Upper lobe of right lung (tissue), 1 donor: ENCODE measurements around the gene KLHDC8B. TPM values are rescaled to one million over a fixed set of nuclear protein-coding genes. Genes with fewer than 3 reads are reported as not detected.

Source experiments
- ATAC-seq: fragments of 200-7000 bp; cut with Tn5 transposase; one replicate; pipeline ENCODE4 v1.9.1; 2020; ENCODE audit warnings: mild to moderate bottlenecking, moderate library complexity
- DNase-seq: peaks from one replicate; pipeline ENCODE4 v3.0.0-alpha.2; 2020
- H3K27ac ChIP-seq: fragments of 200-600 bp; one replicate; pipeline ENCODE4 v1.8.0; 2022
- H3K27me3 ChIP-seq: fragments of 200-600 bp; one replicate; pipeline ENCODE4 v1.8.0; 2022; ENCODE audit warnings: mild to moderate bottlenecking
- H3K36me3 ChIP-seq: fragments of 200-600 bp; one replicate; pipeline ENCODE4 v1.8.0; 2022
- H3K4me1 ChIP-seq: fragments of 200-600 bp; one replicate; pipeline ENCODE4 v1.8.0; 2022
- H3K4me3 ChIP-seq: fragments of 200-600 bp; one replicate; pipeline ENCODE4 v1.8.0; 2022; ENCODE audit warnings: mild to moderate bottlenecking
- H3K9me3 ChIP-seq: fragments of 200-600 bp; one replicate; pipeline ENCODE4 v1.8.0; 2022
- intact Hi-C: fragments of 100-400 bp; cut with DNase I; formaldehyde crosslinking; loops from one replicate; pipeline ENCODE4 v1.11.0; 2022
- total RNA-seq: library from RNA; stranded (reverse); fragmentation: NEBNext Ultra II Directional; extraction: Animal tissue kit (Norgen Biotek cat#: 25700); gene quantifications from one replicate; pipeline ENCODE4 v1.2.1, GENCODE V29; 2021
- TF ChIP-seq, protein P1 (sequence below): fragments of 200-600 bp; IDR thresholded peaks from one replicate; pipeline ENCODE4 v1.8.0; 2022; ENCODE audit warnings: antibody characterized with exemption
- donor health status: DM: no; HTN: yes; CAD: no; lungs with severe emphysema.

KLHDC8B gene
- total RNA-seq, 1 donor from 2014 or later = 22.4 TPM

DNA sequence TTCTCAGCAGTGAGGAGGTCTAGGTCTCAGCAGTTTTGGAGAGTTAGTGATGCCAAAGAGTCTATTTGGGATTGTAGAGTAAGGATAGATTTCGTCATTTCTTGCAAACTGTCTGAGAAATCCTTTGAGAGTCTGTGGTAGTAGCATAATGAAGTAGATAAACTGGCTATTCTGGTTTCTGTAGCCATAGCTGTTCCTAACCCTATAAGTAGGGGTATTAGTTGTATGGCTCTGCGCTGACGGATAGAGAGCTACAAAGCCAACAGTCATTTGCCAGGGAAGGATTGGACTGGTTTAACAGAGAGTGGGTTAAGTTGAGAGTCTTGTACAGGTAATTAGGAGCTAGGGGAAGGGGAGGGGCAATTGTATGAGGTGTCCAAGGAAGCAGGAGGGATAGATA is 50.6 kb downstream of the KLHDC8B start:
- no peaks in the 10 kb centered on the region for H3K9me3 ChIP-seq
- ATAC-seq = peak; percentile 26
- intact Hi-C loops = no loop called here
- no peak overlapping the region for H3K4me3 ChIP-seq
- peak overlapping the region; percentile 18 for H3K27ac ChIP-seq
- H3K27me3 ChIP-seq = no peaks in the 10 kb centered on the region
- no peak for DNase-seq
- no peaks in the 10 kb centered on the region for H3K36me3 ChIP-seq
- peaks cover 9% of the 10 kb centered on the region for H3K4me1 ChIP-seq
- TF ChIP-seq, protein P1, sequence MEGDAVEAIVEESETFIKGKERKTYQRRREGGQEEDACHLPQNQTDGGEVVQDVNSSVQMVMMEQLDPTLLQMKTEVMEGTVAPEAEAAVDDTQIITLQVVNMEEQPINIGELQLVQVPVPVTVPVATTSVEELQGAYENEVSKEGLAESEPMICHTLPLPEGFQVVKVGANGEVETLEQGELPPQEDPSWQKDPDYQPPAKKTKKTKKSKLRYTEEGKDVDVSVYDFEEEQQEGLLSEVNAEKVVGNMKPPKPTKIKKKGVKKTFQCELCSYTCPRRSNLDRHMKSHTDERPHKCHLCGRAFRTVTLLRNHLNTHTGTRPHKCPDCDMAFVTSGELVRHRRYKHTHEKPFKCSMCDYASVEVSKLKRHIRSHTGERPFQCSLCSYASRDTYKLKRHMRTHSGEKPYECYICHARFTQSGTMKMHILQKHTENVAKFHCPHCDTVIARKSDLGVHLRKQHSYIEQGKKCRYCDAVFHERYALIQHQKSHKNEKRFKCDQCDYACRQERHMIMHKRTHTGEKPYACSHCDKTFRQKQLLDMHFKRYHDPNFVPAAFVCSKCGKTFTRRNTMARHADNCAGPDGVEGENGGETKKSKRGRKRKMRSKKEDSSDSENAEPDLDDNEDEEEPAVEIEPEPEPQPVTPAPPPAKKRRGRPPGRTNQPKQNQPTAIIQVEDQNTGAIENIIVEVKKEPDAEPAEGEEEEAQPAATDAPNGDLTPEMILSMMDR = no peak

Other genes starting within 250 kb of the KLHDC8B start
- gene P4HTM, start 181.4 kb upstream of the KLHDC8B start, total RNA-seq = 38.0 TPM
- gene WDR6, start 164.2 kb upstream of the KLHDC8B start, total RNA-seq = 172 TPM
- gene DALRD3, start 153.0 kb upstream of the KLHDC8B start, total RNA-seq = 19.0 TPM
- 77.6 TPM for gene NDUFAF3, start 149.5 kb upstream of the KLHDC8B start, total RNA-seq
- gene IMPDH2, start 142.2 kb upstream of the KLHDC8B start, total RNA-seq = 107 TPM
- gene QRICH1, start 77.5 kb upstream of the KLHDC8B start, total RNA-seq = 83.9 TPM
- gene QARS1, start 66.8 kb upstream of the KLHDC8B start, total RNA-seq = 172 TPM
- 63.9 TPM for gene USP19, start 50.8 kb upstream of the KLHDC8B start, total RNA-seq
- 489 TPM for gene LAMB2, start 38.5 kb upstream of the KLHDC8B start, total RNA-seq
- gene CCDC71, start 5.3 kb upstream of the KLHDC8B start, total RNA-seq = 22.1 TPM
- gene C3orf62, start 105.6 kb downstream of the KLHDC8B start, total RNA-seq = 6.8 TPM
- gene USP4, start 168.5 kb downstream of the KLHDC8B start, total RNA-seq = 69.6 TPM
- 415 TPM for gene GPX1, start 186.8 kb downstream of the KLHDC8B start, total RNA-seq
- gene RHOA, start 240.4 kb downstream of the KLHDC8B start, total RNA-seq = 543 TPM
- 38.1 TPM for gene TCTA, start 240.8 kb downstream of the KLHDC8B start, total RNA-seq